ENCODE results near the gene ETNK1. TPM values are rescaled to one million over a fixed set of nuclear protein-coding genes. Genes with fewer than 3 reads are reported as not detected.

ETNK1 gene
- total and polyA plus RNA-seq, 2 experiments from 2014 or later: 20.0 to 34.0 TPM

- Histone ChIP-seq H4K20me1 (ENCODE audit: insufficient read depth) (0 out of 2 replicates have a peak, but pooled peaks cover 4% of the 10 kb centered on the region), H2AFZ (no peak overlapping the region), H3K4me1 (ENCODE audit: insufficient read depth) (peaks cover 10% of the 10 kb centered on the region), H3K79me2 (ENCODE audit: insufficient read depth) (peaks cover 36% of the 10 kb centered on the region), H3K9me2 (ENCODE audit: insufficient read depth) (no peaks in the 10 kb centered on the region), H3K9ac (no peak overlapping the region), H3K27ac (no peak overlapping the region), H3K4me2 (ENCODE audit: unreplicated experiment) (no peak overlapping the region), H3K27me3 (replicated peaks; ENCODE audit: insufficient read depth) (no peaks in the 10 kb centered on the region), H3K4me3 (no peak overlapping the region), H3F3A (ENCODE audit: insufficient read depth) (peaks cover 13% of the 10 kb centered on the region), H3K9me3 (ENCODE audit: low read depth) (no peaks in the 10 kb centered on the region), H3K36me3 (ENCODE audit: low read depth) (peaks cover 21% of the 10 kb centered on the region)
- in situ Hi-C loops (cut with MboI): no loop called here
- DNase-seq: no peak
- no peak for TF ChIP-seq EZH2 (IDR thresholded peaks at IDR 0.05; ENCODE audit: insufficient read depth, poor library complexity, severe bottlenecking)
- TF ChIP-seq EZH2phosphoT487 (IDR thresholded peaks at IDR 0.05; ENCODE audit: insufficient read depth, low read depth): no peak
- WGBS, 2 experiments (ENCODE audit: low coverage in 1 of 2, low lambda C conversion rate in 2 of 2, missing lambda C conversion rate in 2 of 2): 92 to 93% methylated on average over 6 of the region's 6 CpGs
Observed at GRCh38 chr12:22677781-22678574, 53.0 kb downstream of the ETNK1 start.

GRCh38 chr12:22682663-22683062, 57.7 kb downstream of the ETNK1 start:
- Histone ChIP-seq H3K27ac (no peak overlapping the region), H3K4me1 (ENCODE audit: insufficient read depth) (peaks cover 15% of the 10 kb centered on the region), H3F3A (ENCODE audit: insufficient read depth) (peaks cover 19% of the 10 kb centered on the region), H3K9ac (no peak overlapping the region), H3K9me2 (ENCODE audit: insufficient read depth) (no peaks in the 10 kb centered on the region), H3K4me2 (ENCODE audit: unreplicated experiment) (no peak overlapping the region), H2AFZ (no peak overlapping the region), H3K9me3 (ENCODE audit: low read depth) (no peaks in the 10 kb centered on the region), H3K4me3 (no peak overlapping the region), H3K27me3 (replicated peaks; ENCODE audit: insufficient read depth) (no peaks in the 10 kb centered on the region), H4K20me1 (ENCODE audit: insufficient read depth) (no peaks in the 10 kb centered on the region), H3K36me3 (ENCODE audit: low read depth) (peaks cover 18% of the 10 kb centered on the region; the same call in 1 of the 2 replicates), H3K79me2 (ENCODE audit: insufficient read depth) (peaks cover 16% of the 10 kb centered on the region)
- 97 to 100% methylated on average over 2 of the region's 2 CpGs for WGBS, 2 experiments (ENCODE audit: low coverage in 1 of 2, low lambda C conversion rate in 2 of 2, missing lambda C conversion rate in 2 of 2)
- in situ Hi-C loops (cut with MboI): no loop called here
- TF ChIP-seq EZH2 (IDR thresholded peaks at IDR 0.05; ENCODE audit: insufficient read depth, poor library complexity, severe bottlenecking): no peak
- TF ChIP-seq EZH2phosphoT487 (IDR thresholded peaks at IDR 0.05; ENCODE audit: insufficient read depth, low read depth): no peak
- no peak for DNase-seq

GRCh38 chr12:22683131-22683530, 58.2 kb downstream of the ETNK1 start:
- Histone ChIP-seq H3K9me2 (ENCODE audit: insufficient read depth) (no peaks in the 10 kb centered on the region), H4K20me1 (ENCODE audit: insufficient read depth) (no peaks in the 10 kb centered on the region), H3F3A (ENCODE audit: insufficient read depth) (peaks cover 23% of the 10 kb centered on the region), H3K79me2 (ENCODE audit: insufficient read depth) (peaks cover 12% of the 10 kb centered on the region), H3K9me3 (ENCODE audit: low read depth) (no peaks in the 10 kb centered on the region), H2AFZ (no peak overlapping the region), H3K36me3 (ENCODE audit: low read depth) (peaks cover 15% of the 10 kb centered on the region; the same call in 1 of the 2 replicates), H3K27ac (no peak overlapping the region), H3K4me1 (ENCODE audit: insufficient read depth) (peaks cover 20% of the 10 kb centered on the region), H3K4me2 (ENCODE audit: unreplicated experiment) (no peak overlapping the region), H3K9ac (no peak overlapping the region), H3K4me3 (no peak overlapping the region), H3K27me3 (replicated peaks; ENCODE audit: insufficient read depth) (no peaks in the 10 kb centered on the region)
- DNase-seq: no peak
- TF ChIP-seq EZH2 (IDR thresholded peaks at IDR 0.05; ENCODE audit: insufficient read depth, poor library complexity, severe bottlenecking) (no peak), EZH2phosphoT487 (IDR thresholded peaks at IDR 0.05; ENCODE audit: insufficient read depth, low read depth) (no peak)
- in situ Hi-C loops (cut with MboI): no loop called here
- WGBS, 2 experiments (ENCODE audit: low coverage in 1 of 2, low lambda C conversion rate in 2 of 2, missing lambda C conversion rate in 2 of 2): 94 to 95% methylated on average over 1 of the region's 1 CpG

GRCh38 chr12:22684140-22685118, 59.5 kb downstream of the ETNK1 start:
- WGBS, 2 experiments (ENCODE audit: low coverage in 1 of 2, low lambda C conversion rate in 2 of 2, missing lambda C conversion rate in 2 of 2): 54 to 56% methylated on average over 5 of the region's 5 CpGs
- no peaks in the 10 kb centered on the region for H3K9me3 ChIP-seq (ENCODE audit: low read depth)
- H3K27me3 ChIP-seq (replicated peaks; ENCODE audit: insufficient read depth): no peaks in the 10 kb centered on the region
- in situ Hi-C loops (cut with MboI): no loop called here
- no peak overlapping the region for H2AFZ ChIP-seq
- peaks cover 23% of the 10 kb centered on the region for H3K4me1 ChIP-seq (ENCODE audit: insufficient read depth)
- TF ChIP-seq EZH2phosphoT487 (IDR thresholded peaks at IDR 0.05; ENCODE audit: insufficient read depth, low read depth) (no peak), EZH2 (IDR thresholded peaks at IDR 0.05; ENCODE audit: insufficient read depth, poor library complexity, severe bottlenecking) (no peak)
- H3K9ac ChIP-seq: no peak overlapping the region
- no peak overlapping the region for H3K4me2 ChIP-seq (ENCODE audit: unreplicated experiment)
- no peak overlapping the region for H3K4me3 ChIP-seq
- peak; percentile 67 for DNase-seq
- H3K9me2 ChIP-seq (ENCODE audit: insufficient read depth): no peaks in the 10 kb centered on the region
- H3F3A ChIP-seq (ENCODE audit: insufficient read depth): peaks cover 23% of the 10 kb centered on the region
- H3K27ac ChIP-seq: no peak overlapping the region
- H4K20me1 ChIP-seq (ENCODE audit: insufficient read depth): no peaks in the 10 kb centered on the region
- peaks cover 8% of the 10 kb centered on the region; the same call in 1 of the 2 replicates for H3K36me3 ChIP-seq (ENCODE audit: low read depth)
- H3K79me2 ChIP-seq (ENCODE audit: insufficient read depth): 0 out of 2 replicates have a peak, but pooled peaks cover 4% of the 10 kb centered on the region

Measured in GM23248 (cell line).